Pancreas (tissue), 10 donors: ENCODE measurements around the gene GNA14. TPM values are rescaled to one million over a fixed set of nuclear protein-coding genes. Genes with fewer than 3 reads are reported as not detected.

Experiments
- ATAC-seq, 4 donors: fragments of 200-7000 bp; cut with Tn5 transposase; one replicate each; pipeline versions ENCODE4 v1.8.0 to v1.9.1; 2020; ENCODE audit warnings: mild to moderate bottlenecking in 4 of 4, moderate library complexity in 4 of 4
- DNase-seq, 6 donors: peaks; one replicate each; pipeline ENCODE4 v3.0.0-alpha.2; 2020
- FAIRE-seq: peaks from 2 replicates; lab custom pipeline; 2012; peaks lifted over from hg19 to GRCh38; lab: Jason Lieb, UNC
- H3K27ac ChIP-seq, 4 donors: fragments of 200-600 bp; sonication (generic); 1 replicate in 3 of 4; 2 replicates in 1 of 4; pipeline versions ENCODE4 v1.5.0 to v1.8.0; 2020
- H3K27me3 ChIP-seq, 4 donors: fragments of 200-600 bp; one replicate each; pipeline ENCODE4 v1.8.0; 2021
- H3K36me3 ChIP-seq, 3 donors: fragments of 200-600 bp; sonication (generic) in 1 of 3; one replicate each; pipeline versions ENCODE4 v1.5.0 to v1.8.0; 2020 to 2021
- H3K4me1 ChIP-seq, 3 donors: fragments of 200-600 bp; one replicate each; pipeline ENCODE4 v1.8.0; 2021
- H3K4me3 ChIP-seq, 4 donors: fragments of 200-600 bp; sonication (generic) in 2 of 4; one replicate each; pipeline versions ENCODE4 v1.5.0 to v1.8.0; 2020 to 2021
- H3K9me3 ChIP-seq, 4 donors: fragments of 200-600 bp; one replicate each; pipeline ENCODE4 v1.8.0; 2021
- CTCF ChIP-seq, 4 donors: fragments of 200-600 bp; sonication (generic) in 3 of 4; IDR thresholded peaks; one replicate each; pipeline versions ENCODE4 v1.5.0 to v1.8.0; 2021; ENCODE audit warnings: antibody characterized with exemption in 4 of 4
- WGBS, 2 donors: extraction: QIAGEN DNeasy Blood & Tissue Kit; methylation state at CpG; one replicate each; pipeline ENCODE4 v1.1.7; 2013; 5-methylcytosine and 5-hydroxymethylcytosine counted together
- intact Hi-C, 3 donors: fragments of 100-400 bp; cut with DNase I; formaldehyde crosslinking; loops; one replicate each; pipeline versions ENCODE4 v1.11.1 to v1.14.2; 2022
- polyA plus RNA-seq, 2 donors: library from polyadenylated mRNA; stranded (reverse); fragments of 200-250 nt; gene quantifications; one replicate each; pipeline ENCODE4 v1.2.3, GENCODE V29; 2013
- total RNA-seq, 6 donors: library from RNA; stranded (reverse); fragmentation: NEBNext Ultra II Directional in 4 of 6; extraction: Animal tissue kit (Norgen Biotek cat#: 25700) in 4 of 6; gene quantifications; one replicate each; pipeline versions ENCODE4 v1.2.1 to v1.2.4, GENCODE V29; 2021 to 2023
- donor health status: healthy with polysubstance abuse.
- donor health status: DM: no; HTN: no; CAD: no; lungs with moderate emphysema.
- donor health status: DM: no; HTN: no; CAD: no.
- donor health status: control.
- donor health status: control.
- donor health status: Bipolar disorder and iron deficiency.
- donor health status: DM: yes; HTN: yes; CAD: no.
- donor health status: DM: no; HTN: no; CAD: no.
- donor health status: DM: no; HTN: no; CAD: no.
- donor health status: DM: yes; HTN: yes; CAD: no.

Gene GNA14
- total and polyA plus RNA-seq, 8 donors, result 0.92 to 2.0 (median 1.5) TPM

- Histone ChIP-seq H3K27ac (no peak overlapping the region), H3K4me3 (no peak overlapping the region), H3K36me3 (no peaks in the 10 kb centered on the region), H3K4me1 (no peaks in the 10 kb centered on the region), H3K27me3 (no peaks in the 10 kb centered on the region), H3K9me3 (no peaks in the 10 kb centered on the region)
- ATAC-seq, result no peak
- 61 to 68% methylated on average over 8 of the region's 8 CpGs for whole genome bisulfite sequencing, 2 donors
- intact Hi-C loops, result loop anchor here in 1 of 3 donors (5.0 kb wide), 1 partner anchor 297 kb away; no protein-coding TSS in a partner anchor
- TF ChIP-seq CTCF (IDR thresholded peaks at IDR 0.05), result peak in 1 of 4 donors; percentile 9
- no peak for FAIRE-seq
- DNase-seq, result no peak
Measured at GRCh38 chr9:77455312-77455927, 192.7 kb downstream of the GNA14 start.

- ATAC-seq, result peak in 1 of 4 donors; percentile 4
- FAIRE-seq, result no peak
- intact Hi-C loops, result loop anchor here in 1 of 3 donors (5.0 kb wide), 1 partner anchor 298 kb away; no protein-coding TSS in a partner anchor
- 89 to 92% methylated on average over 3 of the region's 3 CpGs for WGBS, 2 donors
- Histone ChIP-seq H3K9me3 (no peaks in the 10 kb centered on the region), H3K4me1 (no peaks in the 10 kb centered on the region), H3K27me3 (no peaks in the 10 kb centered on the region), H3K36me3 (no peaks in the 10 kb centered on the region), H3K4me3 (no peak overlapping the region), H3K27ac (no peak overlapping the region)
- no peak for TF ChIP-seq CTCF (IDR thresholded peaks at IDR 0.05)
- DNase-seq, result no peak
Measured at GRCh38 chr9:77454663-77455062, 193.5 kb downstream of the GNA14 start.

- Histone ChIP-seq H3K4me1 (peaks cover 0 to 4% (median 0%) of the 10 kb centered on the region in 3 donors), H3K9me3 (no peaks in the 10 kb centered on the region), H3K36me3 (no peaks in the 10 kb centered on the region), H3K27ac (no peak overlapping the region), H3K4me3 (no peak overlapping the region), H3K27me3 (no peaks in the 10 kb centered on the region)
- ATAC-seq, result peak in 1 of 4 donors; percentile 52
- WGBS, 2 donors, result 75 to 76% methylated on average over 14 of the region's 14 CpGs
- intact Hi-C loops, result no loop called here
- no peak for TF ChIP-seq CTCF (IDR thresholded peaks at IDR 0.05)
- no peak for FAIRE-seq
- DNase-seq, result peak in 3 of 6 donors; percentile 26 to 51 (median 46)
Measured at GRCh38 chr9:77453825-77454647, 194.1 kb downstream of the GNA14 start.

GRCh38 chr9:77451507-77451906, 196.6 kb downstream of the GNA14 start:
- H3K27me3 ChIP-seq, result no peaks in the 10 kb centered on the region
- H3K27ac ChIP-seq, result no peak overlapping the region
- no peak overlapping the region for H3K4me3 ChIP-seq
- intact Hi-C loops, result no loop called here
- TF ChIP-seq CTCF (IDR thresholded peaks at IDR 0.05), result no peak
- H3K4me1 ChIP-seq, result peaks cover 0 to 7% (median 0%) of the 10 kb centered on the region in 3 donors
- ATAC-seq (no peak), FAIRE-seq (no peak), DNase-seq (no peak)
- H3K36me3 ChIP-seq, result no peaks in the 10 kb centered on the region
- WGBS, 2 donors, result 79 to 87% methylated on average over 4 of the region's 4 CpGs
- H3K9me3 ChIP-seq, result no peaks in the 10 kb centered on the region
